ENCODE data around the gene XPNPEP1. TPM values are rescaled to one million over a fixed set of nuclear protein-coding genes. Genes with fewer than 3 reads are reported as not detected.
"Not testable (repeated sequence)": the region's sequence is repeated elsewhere in the genome, so short reads cannot be mapped to it uniquely, and the experiment has no call there.

Gene XPNPEP1
- total RNA-seq, 2 donors from 2014 or later: 97.5 to 108 TPM

DNA sequence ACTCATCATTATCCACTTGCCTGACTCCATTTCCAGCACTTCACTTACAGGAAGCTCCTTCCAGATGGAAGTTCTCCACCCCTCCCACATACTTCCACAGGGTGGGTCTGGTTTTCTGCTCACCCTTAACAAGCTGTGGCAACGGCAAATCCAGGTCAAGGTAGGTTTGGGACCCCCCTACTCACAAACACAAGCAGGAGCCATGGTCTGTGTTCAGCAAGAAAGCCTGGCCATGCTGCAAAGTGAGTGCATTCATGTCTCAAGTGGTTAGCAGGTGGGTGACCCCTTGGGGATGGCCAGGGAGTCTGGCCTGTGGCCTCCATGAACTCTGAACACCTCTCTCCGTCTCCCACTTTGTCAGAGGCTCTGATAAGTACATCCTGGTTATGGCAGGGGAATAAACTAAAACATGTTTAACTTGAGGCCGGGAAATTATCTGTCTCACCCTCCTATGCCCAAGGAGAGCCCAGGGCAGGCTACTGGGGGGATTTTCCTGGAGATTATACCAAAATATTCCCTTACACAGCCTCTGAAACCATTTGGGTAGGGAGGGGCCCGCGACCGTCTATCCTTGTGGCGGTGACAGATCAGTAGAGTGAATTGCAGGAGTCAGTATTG, 844 bp downstream of the XPNPEP1 start:
- Mint-ChIP-seq H3K27me3 (no peaks in the 10 kb centered on the region), H3K36me3 (ENCODE audit: low read depth) (peaks cover 30% of the 10 kb centered on the region), H3K9me3 (no peaks in the 10 kb centered on the region), H3K4me1 (peaks cover 47% of the 10 kb centered on the region), H3K27ac (peak overlapping the region; percentile 98), H3K4me3 (peak overlapping the region; percentile 94)
- ATAC-seq (replicated peaks): no peak

DNA sequence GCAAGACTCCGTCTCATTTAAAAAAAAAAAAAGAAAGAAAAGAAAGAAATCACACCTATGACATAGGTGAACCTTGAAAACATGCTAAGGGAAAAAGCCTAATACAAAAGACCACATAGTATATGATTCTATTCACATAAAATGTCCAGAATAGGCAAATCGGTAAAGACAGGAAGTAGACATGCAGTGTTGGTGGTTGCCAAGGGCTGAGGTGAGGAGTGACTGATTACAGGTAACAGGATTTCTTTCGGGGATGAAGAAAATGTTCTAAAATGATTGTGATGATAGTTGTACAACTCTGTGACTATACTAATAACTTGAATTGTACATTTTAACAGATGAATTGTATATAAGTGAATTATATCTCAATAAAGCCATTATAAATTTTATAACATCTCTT, 3.3 kb downstream of the XPNPEP1 start:
- H3K36me3 Mint-ChIP-seq (ENCODE audit: low read depth): peaks cover 31% of the 10 kb centered on the region
- peak overlapping the region; percentile 94 for H3K4me3 Mint-ChIP-seq
- H3K27ac Mint-ChIP-seq: peak overlapping the region; percentile 98
- H3K9me3 Mint-ChIP-seq: no peaks in the 10 kb centered on the region
- H3K4me1 Mint-ChIP-seq: peaks cover 60% of the 10 kb centered on the region
- ATAC-seq (replicated peaks): peak; percentile 43
- H3K27me3 Mint-ChIP-seq: no peaks in the 10 kb centered on the region

DNA sequence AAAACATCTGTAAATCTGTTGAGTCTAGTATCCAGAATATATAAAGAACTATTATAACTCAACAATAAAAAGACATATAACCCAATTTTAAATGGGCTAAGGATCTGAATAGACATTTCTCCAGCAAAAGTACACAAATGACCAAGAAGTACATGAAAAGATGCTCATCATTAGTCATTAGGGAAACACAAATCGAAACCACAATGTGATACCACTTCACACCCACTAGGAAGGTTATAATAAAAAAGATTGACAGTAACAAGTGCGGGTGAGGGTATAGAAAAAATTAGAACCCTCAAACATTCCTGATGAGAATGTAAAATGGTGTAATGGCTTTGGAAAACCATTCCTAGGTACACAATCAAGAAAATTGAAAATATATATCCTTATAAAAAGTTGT, 4.1 kb downstream of the XPNPEP1 start:
- peak; percentile 20 for ATAC-seq (replicated peaks)
- H3K9me3 Mint-ChIP-seq: no peaks in the 10 kb centered on the region
- H3K36me3 Mint-ChIP-seq (ENCODE audit: low read depth): peaks cover 33% of the 10 kb centered on the region
- peak overlapping the region; percentile 27 for H3K27ac Mint-ChIP-seq
- peaks cover 57% of the 10 kb centered on the region for H3K4me1 Mint-ChIP-seq
- no peaks in the 10 kb centered on the region for H3K27me3 Mint-ChIP-seq
- H3K4me3 Mint-ChIP-seq: peak overlapping the region; percentile 94

DNA sequence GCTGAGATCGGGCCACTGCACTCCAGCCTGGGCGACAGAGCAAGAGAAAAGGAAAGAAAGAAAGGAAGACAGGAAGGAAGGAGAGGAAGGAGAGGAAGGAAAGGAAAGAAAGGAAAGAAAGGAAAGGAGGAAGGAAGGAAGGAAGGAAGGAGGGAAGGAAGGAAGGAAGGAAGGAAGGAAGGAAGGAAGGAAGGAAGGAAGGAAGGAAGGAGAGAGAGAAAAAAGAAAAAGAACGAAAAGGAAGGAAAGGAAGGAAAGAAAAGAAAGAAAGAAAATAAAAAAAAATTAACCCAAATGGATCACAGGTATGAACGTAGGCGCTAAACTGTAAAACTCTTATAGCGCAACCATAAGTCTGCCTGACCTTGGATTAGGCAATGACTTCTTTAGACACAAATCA, 4.6 kb downstream of the XPNPEP1 start:
- not testable (repeated sequence) for H3K9me3 Mint-ChIP-seq; ATAC-seq (replicated peaks); H3K27me3 Mint-ChIP-seq
- H3K36me3 Mint-ChIP-seq (ENCODE audit: low read depth): peaks cover 35% of the 10 kb centered on the region
- peaks cover 54% of the 10 kb centered on the region for H3K4me1 Mint-ChIP-seq
- H3K27ac Mint-ChIP-seq: peak overlapping the region; percentile 27
- H3K4me3 Mint-ChIP-seq: peak overlapping the region; percentile 94

DNA sequence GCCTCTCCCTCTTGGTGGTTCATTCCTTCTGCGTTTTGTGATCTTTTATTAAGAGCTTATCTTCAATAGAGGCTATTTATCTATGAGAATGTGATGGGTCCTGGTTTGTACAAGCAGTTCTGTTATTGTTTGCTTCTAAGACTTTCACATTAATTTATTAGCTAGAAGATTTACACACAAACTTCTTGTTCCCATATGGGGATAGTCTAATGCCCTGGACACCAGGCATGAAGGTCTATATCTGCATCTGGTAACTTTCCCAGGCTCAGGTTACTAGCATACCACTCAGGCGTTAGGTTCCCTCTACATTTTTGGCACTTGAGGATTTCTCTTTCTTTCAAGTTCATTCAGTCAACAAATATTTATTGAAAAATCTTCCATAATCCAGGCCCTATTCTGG, 7.7 kb downstream of the XPNPEP1 start:
- peaks cover 57% of the 10 kb centered on the region for H3K4me1 Mint-ChIP-seq
- no peaks in the 10 kb centered on the region for H3K27me3 Mint-ChIP-seq
- ATAC-seq (replicated peaks): no peak
- H3K9me3 Mint-ChIP-seq: no peaks in the 10 kb centered on the region
- peak overlapping the region; percentile 18 for H3K27ac Mint-ChIP-seq
- peak overlapping the region; percentile 57 for H3K4me3 Mint-ChIP-seq
- H3K36me3 Mint-ChIP-seq (ENCODE audit: low read depth): peaks cover 46% of the 10 kb centered on the region

DNA sequence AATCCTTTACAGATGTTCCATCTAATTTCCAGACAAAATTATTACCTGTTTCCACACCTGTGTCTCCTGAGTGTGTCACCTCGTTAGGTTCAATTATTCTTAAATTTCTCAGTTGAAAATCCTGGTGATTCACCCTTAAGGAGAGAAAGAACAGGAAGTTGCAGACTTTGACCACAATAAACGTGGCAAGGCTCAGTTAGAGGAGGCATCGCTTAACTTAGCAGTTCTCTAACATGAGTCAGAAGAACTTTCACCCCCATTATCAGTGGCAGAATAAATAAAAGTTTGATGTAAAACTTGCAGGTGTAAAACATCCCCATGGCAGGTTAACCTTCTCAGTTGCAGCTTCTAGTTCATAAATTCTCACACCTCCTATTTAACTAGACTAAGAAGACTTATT, 8.3 kb downstream of the XPNPEP1 start:
- Mint-ChIP-seq H3K27ac (peak overlapping the region; percentile 18), H3K4me3 (peak overlapping the region; percentile 57), H3K27me3 (no peaks in the 10 kb centered on the region), H3K36me3 (ENCODE audit: low read depth) (peaks cover 51% of the 10 kb centered on the region), H3K9me3 (no peaks in the 10 kb centered on the region), H3K4me1 (peaks cover 54% of the 10 kb centered on the region)
- peak; percentile 92 for ATAC-seq (replicated peaks)

DNA sequence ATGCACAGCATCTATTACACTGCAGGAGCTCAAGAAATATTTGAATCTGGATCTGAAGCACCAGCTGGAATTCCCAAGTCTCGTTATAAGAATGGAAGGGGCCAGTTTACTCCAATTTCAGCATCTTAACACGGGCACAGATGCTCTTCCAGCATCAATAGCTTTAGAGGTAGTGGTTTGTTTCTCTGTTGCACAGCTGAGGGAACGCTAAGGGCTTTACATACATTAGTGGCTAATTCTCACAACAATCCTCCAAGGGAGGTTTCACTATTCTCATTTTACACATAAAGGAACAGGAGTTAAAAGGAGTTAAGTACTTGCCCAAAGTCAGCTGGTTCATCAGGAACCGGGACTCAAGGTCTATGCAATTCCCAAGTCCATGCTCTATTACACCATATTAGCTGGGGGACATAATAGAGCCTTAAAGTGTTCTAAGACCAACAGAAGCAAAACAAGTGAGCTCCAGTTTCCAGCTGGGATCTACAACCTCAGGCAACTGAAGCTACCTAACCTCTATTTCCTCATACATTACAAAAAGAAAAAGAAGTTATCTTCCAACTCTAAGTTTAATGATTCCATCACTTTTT, 9.9 kb downstream of the XPNPEP1 start:
- no peak overlapping the region for H3K4me3 Mint-ChIP-seq
- peaks cover 46% of the 10 kb centered on the region for H3K4me1 Mint-ChIP-seq
- no peaks in the 10 kb centered on the region for H3K9me3 Mint-ChIP-seq
- ATAC-seq (replicated peaks): no peak
- no peaks in the 10 kb centered on the region for H3K27me3 Mint-ChIP-seq
- peaks cover 59% of the 10 kb centered on the region for H3K36me3 Mint-ChIP-seq (ENCODE audit: low read depth)
- H3K27ac Mint-ChIP-seq: no peak overlapping the region

DNA sequence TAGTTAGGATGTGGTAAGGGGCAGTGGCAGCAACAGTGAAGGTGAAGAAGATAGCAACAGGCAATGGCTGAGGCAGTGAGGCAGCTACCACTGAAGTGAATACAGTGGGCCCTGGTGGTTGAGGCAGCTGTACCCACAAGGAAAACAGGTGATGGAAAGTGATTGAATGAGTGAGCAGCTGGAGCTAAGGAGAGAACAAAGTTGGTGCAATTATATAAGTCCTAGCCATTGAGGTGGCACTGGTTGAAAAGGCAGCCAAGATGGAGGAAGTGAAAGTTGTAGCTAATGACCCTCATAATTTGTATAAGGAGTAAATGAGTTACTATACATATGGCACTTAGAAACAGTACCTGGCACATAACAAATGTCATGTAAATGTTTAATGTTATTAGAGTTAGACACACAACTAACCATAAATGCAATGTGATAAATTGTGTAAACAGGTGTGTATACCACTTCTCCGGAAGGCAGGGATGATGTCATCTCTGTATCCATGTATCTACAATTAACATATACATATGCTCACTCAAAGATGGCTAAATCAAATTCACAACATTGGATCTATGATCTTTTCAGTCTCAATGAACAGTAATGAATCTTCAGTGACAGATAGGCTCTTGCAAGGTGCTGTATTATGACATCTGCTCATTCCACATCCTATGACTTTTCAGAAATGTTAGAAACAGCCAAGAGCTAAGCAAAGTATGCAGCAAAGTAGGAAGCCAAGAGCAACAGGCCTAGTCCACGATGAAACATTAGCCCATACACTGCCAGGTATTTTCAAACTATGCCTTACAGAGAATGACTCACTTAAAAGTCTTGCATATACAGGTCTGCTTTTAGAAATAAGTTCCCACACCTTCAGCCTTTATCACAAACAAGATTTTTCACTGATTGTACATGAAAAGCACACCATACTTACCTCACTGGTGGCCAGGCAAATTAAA, 10.7 kb downstream of the XPNPEP1 start:
- Mint-ChIP-seq H3K27ac (peak overlapping the region; percentile 5), H3K9me3 (no peaks in the 10 kb centered on the region), H3K4me1 (peaks cover 45% of the 10 kb centered on the region), H3K27me3 (no peaks in the 10 kb centered on the region), H3K4me3 (peak overlapping the region; percentile 2), H3K36me3 (ENCODE audit: low read depth) (peaks cover 65% of the 10 kb centered on the region)
- no peak for ATAC-seq (replicated peaks)

DNA sequence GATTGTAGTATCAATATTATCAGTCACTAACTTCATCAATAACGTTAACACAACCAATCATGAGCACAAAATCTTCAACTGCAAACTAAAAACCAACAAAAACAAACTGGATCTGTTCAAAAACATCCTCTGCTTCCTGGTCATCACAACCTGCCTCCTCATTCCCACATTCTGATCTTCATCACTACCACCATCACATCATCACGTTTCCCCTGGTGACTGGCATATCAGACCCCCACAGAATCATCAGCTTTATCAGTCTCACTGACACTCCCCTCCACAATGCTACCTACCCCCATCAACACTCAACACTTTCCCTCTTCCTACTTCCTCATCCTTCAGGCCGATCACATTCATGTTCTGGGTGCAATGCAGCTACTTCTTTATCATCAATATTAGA, 11.4 kb downstream of the XPNPEP1 start:
- Mint-ChIP-seq H3K36me3 (ENCODE audit: low read depth) (peaks cover 72% of the 10 kb centered on the region), H3K4me1 (peaks cover 46% of the 10 kb centered on the region), H3K27ac (peak overlapping the region; percentile 5), H3K27me3 (no peaks in the 10 kb centered on the region), H3K9me3 (no peaks in the 10 kb centered on the region), H3K4me3 (peak overlapping the region; percentile 2)
- no peak for ATAC-seq (replicated peaks)

DNA sequence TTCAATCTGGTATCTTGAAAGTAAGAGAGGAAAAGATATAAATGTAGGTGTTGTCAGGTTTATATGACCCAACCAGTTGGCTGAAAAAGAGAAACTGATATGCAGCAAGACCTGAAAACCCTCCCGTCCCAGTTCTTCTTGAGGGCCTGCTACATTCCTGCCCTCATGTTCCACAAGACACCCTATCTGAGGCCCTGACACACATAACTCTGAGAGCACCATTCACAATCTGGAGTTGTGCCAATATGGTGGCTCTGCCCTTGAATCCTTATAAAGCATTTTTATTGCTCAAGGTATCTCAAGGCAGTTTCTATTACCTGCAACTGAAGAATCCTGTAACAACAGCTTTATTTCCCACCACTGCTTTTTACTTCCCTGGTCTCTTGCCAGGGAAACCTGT, 17.0 kb downstream of the XPNPEP1 start:
- H3K4me3 Mint-ChIP-seq: no peak overlapping the region
- ATAC-seq (replicated peaks): no peak
- no peaks in the 10 kb centered on the region for H3K9me3 Mint-ChIP-seq
- H3K4me1 Mint-ChIP-seq: peaks cover 54% of the 10 kb centered on the region
- H3K27ac Mint-ChIP-seq: peak overlapping the region; percentile 25
- peaks cover 87% of the 10 kb centered on the region for H3K36me3 Mint-ChIP-seq (ENCODE audit: low read depth)
- no peaks in the 10 kb centered on the region for H3K27me3 Mint-ChIP-seq

DNA sequence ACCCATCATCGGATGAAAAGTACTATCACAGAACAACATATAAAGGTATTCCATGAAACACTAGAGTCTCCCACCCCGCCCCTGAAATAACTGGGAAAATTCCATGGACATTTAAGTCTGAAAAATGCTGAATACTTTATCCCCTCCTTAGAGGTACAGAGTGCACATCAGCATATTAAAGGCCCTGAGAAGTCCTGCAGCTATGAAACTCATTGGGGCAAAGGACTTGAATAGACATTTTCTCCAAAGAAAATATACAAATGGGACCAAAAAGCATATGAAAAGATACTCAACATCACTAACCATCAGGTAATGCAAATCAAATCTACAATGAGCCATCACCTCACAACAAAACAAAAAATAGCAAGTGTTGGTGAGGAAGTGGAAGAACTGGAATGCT, 18.9 kb downstream of the XPNPEP1 start:
- peaks cover 4% of the 10 kb centered on the region for H3K9me3 Mint-ChIP-seq
- peaks cover 88% of the 10 kb centered on the region for H3K36me3 Mint-ChIP-seq (ENCODE audit: low read depth)
- no peak for ATAC-seq (replicated peaks)
- peaks cover 53% of the 10 kb centered on the region for H3K4me1 Mint-ChIP-seq
- peak overlapping the region; percentile 78 for H3K27ac Mint-ChIP-seq
- H3K27me3 Mint-ChIP-seq: no peaks in the 10 kb centered on the region
- H3K4me3 Mint-ChIP-seq: peak overlapping the region; percentile 82

DNA sequence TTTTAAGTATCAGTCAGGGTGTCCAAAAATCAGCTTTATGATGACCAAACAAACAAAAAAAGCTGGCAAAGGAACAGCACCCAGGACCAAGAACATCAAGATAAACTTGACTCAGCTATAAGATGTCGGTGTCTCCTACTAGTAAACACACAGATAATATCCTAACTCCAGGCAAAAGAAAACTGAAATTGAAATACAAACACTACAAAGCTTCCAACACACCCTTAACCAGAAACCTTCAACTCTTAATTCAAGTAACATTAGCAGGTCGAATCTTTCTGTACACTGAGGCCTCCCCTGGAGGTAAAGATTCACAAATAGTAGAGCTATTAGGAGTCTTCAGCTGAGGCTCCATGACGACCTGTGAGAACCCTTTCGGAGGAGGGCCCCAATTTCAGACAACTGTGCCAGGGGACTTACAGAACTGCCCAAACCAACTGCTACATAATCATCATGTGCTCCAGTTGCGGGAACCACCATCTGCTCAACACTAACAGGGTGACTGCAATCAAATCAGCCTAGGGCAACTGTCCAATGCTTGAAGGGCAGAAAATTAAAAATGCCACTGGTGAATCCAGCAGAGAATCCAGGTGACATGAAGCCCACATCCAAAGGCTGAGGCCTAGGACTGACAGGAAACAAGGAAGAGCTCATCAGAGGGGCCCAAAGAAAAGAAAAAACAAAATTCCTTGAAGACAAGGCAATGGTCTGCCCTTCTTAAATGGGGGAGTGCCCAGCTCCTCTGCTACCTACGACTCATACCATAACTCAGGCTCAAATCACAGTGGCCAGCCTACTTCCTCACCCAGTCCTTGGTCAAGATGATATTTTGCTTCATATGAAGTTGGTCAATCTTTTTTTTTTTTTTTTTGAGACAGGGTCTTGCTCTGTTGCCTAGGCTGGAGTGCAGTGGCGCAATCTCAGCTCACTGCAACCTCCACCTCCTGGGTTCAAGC, 20.0 kb downstream of the XPNPEP1 start:
- peaks cover 97% of the 10 kb centered on the region for H3K36me3 Mint-ChIP-seq (ENCODE audit: low read depth)
- H3K4me3 Mint-ChIP-seq: peak overlapping the region; percentile 82
- H3K27me3 Mint-ChIP-seq: no peaks in the 10 kb centered on the region
- H3K9me3 Mint-ChIP-seq: peaks cover 4% of the 10 kb centered on the region
- peaks cover 64% of the 10 kb centered on the region for H3K4me1 Mint-ChIP-seq
- ATAC-seq (replicated peaks): peak; percentile 68
- H3K27ac Mint-ChIP-seq: peak overlapping the region; percentile 78

DNA sequence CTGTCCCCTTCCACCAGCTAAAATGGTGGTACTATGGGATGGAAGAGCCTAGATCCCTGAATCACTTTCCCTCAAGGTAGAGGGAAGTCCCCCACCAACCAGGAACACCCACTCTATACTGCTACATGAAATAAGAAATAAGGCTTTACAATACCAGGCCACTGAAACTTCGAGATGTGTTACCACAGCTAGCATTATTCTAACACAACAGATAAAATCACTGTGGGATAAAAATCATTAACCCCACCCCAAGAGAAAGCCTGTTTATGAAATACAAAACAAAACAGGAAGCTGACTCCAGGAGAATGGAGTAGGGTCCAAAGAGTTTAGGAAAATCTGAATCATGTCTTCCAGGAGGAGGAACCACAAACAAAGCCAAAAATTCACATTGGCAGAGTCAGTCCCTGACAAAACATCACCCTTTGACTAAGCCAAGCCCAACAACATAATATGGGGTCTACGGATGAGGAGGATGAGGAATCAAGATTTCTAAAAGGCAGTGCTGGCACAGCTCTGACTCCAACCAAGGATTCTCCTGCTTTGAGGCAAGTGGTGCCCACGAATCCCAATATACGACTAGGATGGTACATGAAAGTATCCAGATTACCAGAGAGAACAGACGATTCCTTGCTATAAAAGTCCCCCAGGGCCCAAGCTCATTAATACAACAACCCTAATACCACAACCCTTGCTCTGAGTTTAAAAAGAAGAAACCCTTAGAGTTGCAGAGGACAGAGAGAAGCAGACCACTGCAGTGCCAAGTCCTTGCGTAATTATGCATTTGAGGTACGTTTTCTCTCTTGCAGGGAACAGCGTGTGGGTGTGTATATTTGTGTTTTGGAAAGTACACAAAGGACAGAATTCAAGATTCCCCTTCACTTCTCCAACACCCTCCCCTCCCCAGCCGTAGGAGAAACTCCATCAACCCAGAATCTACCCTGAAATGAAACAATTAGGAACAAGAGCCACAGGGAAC, 23.7 kb downstream of the XPNPEP1 start:
- H3K4me1 Mint-ChIP-seq: peaks cover 65% of the 10 kb centered on the region
- H3K27ac Mint-ChIP-seq: peak overlapping the region; percentile 64
- peaks cover 90% of the 10 kb centered on the region for H3K36me3 Mint-ChIP-seq (ENCODE audit: low read depth)
- peaks cover 4% of the 10 kb centered on the region for H3K9me3 Mint-ChIP-seq
- no peaks in the 10 kb centered on the region for H3K27me3 Mint-ChIP-seq
- ATAC-seq (replicated peaks): peak; percentile 75
- peak overlapping the region; percentile 17 for H3K4me3 Mint-ChIP-seq
